GM18909 (cell line): ENCODE results near the gene SND1.

Experiments used
- ATAC-seq: cut with Tn5 transposase; IDR thresholded peaks from one replicate; pipeline ENCODE4 v1.9.1; 2021; ENCODE audit warnings: mild to moderate bottlenecking; ENCODE audit not compliant: unreplicated experiment, poor library complexity

SND1 gene

GRCh38 chr7:128114806-128115205 lies 462.8 kb downstream of the SND1 start:
- no peak for ATAC-seq

GRCh38 chr7:128115336-128115820 lies 463.4 kb downstream of the SND1 start:
- no peak for ATAC-seq

GRCh38 chr7:128115821-128116723 lies 464.1 kb downstream of the SND1 start:
- no peak for ATAC-seq

GRCh38 chr7:128116740-128117139 lies 464.7 kb downstream of the SND1 start:
- ATAC-seq: no peak

GRCh38 chr7:128117691-128118090 lies 465.7 kb downstream of the SND1 start:
- no peak for ATAC-seq

GRCh38 chr7:128119036-128119435 lies 467.0 kb downstream of the SND1 start:
- no peak for ATAC-seq

GRCh38 chr7:128120116-128120515 lies 468.1 kb downstream of the SND1 start:
- no peak for ATAC-seq

- no peak for ATAC-seq
Observed at GRCh38 chr7:128120976-128121490, 469.0 kb downstream of the SND1 start.

DNA sequence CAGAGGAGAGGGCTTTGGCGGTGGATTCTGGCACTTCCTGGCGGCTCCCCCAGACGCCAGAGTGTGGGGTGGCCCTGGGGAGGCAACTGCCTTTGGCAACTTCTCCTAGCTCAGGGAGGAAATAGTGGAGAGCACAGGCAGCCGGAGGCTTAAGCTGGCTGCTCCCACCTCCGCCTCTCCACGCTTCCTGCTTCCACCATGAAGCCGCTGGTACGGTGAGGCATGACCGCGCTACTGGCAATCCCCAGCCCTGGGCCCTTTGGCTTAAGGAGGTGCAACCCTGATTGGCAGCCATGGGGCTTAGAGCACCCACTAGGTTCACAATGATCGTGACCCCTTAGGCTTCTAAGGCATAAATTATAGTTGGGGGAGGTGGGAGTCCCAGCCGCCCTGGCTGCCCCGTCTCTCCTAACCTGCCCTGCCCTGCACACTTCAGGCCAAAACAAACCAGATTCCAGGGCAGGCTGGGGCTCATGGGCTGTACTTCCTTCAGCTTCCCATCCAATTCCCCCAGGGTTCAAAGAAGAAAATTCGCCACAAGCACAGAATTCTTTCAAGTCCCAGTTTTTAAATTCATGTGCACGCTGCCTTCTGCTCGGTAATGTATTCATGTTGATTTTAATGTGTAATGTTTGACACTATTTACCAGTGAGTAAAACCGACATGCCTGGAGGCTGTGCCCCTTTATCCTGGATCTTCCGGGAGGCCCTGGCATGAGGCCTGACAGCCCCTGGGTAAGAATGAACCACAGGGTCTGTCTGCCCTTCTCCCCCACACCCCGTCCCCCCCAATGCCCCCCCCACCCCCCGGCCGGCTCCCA lies 469.9 kb downstream of the SND1 start:
- ATAC-seq: no peak

DNA sequence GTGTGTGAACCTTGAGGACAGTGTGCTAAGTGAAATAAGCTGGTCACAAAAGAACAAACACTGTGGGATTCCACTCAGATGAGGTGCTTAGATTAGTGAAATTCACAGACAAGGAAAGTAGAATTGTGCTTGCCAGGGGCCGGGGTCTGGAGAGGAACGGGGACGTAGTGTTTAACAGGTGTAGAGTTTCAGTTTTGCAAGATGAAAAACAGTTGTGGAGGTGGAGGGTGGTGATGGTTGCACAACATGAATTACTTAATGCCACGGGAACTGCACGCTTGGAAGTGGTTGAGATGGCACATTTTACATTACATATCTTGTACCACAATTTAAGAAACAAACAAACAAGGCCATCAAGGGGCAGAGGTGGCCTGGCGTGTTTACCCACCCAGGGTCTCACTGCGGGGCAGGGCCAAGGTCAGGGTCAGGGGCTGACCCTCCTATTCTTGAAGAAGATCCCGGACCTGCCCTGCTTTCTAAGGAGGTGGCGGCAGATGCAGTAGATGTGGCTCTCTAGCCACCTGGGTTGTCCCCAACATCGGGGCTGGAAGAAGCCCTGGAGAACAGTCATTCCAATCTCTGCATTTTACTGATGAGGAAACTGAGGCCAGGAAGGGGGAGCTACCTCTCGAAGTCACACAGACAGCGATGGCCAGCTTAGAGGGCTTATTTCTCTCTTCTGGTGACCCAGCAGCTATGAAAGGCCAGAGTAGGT lies 470.7 kb downstream of the SND1 start:
- ATAC-seq: no peak

DNA sequence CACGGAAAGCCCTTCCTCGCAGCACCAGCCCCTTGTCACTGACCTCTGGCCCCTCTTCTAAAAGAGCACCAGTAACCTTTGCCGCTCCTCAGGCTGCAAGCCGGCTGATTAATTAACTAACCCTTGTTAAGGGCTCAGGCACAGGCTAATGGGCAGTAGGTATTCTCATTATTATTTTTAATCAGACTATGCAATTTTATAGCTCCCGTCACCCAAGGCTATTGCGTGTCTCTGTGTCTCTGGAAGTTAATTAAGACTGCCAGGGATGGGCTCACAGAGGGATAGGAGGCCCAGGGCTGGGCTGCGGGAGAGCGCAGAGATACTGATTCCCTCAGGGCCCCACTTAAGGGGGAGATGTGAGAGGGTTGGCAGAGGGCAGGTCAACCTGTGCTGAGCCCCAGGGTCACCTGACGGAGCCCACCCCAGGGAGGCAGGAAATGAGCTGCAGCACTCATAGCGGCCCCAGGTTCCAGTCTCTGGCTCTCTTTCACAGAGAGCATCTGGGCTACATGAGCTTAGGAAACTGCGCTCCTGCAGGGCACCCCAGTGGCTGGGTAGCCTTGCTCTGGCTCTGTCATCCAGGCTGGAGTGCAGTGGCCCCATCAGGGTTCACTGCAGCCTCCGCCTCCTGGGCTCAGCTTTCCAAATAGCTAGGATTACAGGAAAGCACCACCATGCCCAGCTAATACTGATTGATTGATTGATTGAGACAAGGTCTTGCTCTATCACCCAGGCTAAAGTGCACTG lies 471.5 kb downstream of the SND1 start:
- ATAC-seq: no peak

- no peak for ATAC-seq
Observed at GRCh38 chr7:128124786-128125185, 472.8 kb downstream of the SND1 start.

- ATAC-seq: no peak
Observed at GRCh38 chr7:128125816-128126215, 473.8 kb downstream of the SND1 start.

GRCh38 chr7:128128401-128128800 lies 476.4 kb downstream of the SND1 start:
- no peak for ATAC-seq

GRCh38 chr7:128129224-128129864 lies 477.4 kb downstream of the SND1 start:
- ATAC-seq: no peak

DNA sequence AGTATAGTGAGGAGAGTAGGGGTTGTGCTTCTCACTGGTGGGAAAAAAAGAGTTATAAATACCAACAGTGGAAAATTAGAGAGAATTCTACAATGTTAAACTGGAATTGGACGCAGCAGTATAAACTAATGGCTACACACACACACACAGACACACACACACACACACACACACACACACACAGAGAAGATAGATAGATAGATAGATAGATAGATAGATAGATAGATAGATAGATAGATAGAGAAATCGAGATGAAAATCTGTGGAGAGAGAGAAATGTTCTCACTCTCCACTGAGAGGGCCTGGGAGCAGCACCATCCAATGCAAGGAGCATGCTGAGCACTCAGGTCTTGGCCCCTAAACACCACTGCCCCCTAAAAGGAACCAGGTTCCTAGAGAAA lies 479.1 kb downstream of the SND1 start:
- no peak for ATAC-seq

GRCh38 chr7:128131731-128132130 lies 479.7 kb downstream of the SND1 start:
- no peak for ATAC-seq

GRCh38 chr7:128132426-128133069 lies 480.6 kb downstream of the SND1 start:
- no peak for ATAC-seq

GRCh38 chr7:128135159-128135514 lies 483.1 kb downstream of the SND1 start:
- no peak for ATAC-seq
